Gastrocnemius medialis (tissue), 4 donors: Measurements from ENCODE around the gene DUSP22.

ENCODE experiments used
- CTCF ChIP-seq, 5 experiments: fragments of 450-650 bp in 3 of 5; fragments of 200-600 bp in 2 of 5; sonication (generic) in 2 of 5; IDR thresholded peaks in 4 of 5; conservative IDR thresholded peaks in 1 of 5; 1 replicate in 4 of 5; 2 replicates in 1 of 5; pipeline ENCODE4 v1.5.1; 2016 to 2019; ENCODE audit warnings: antibody characterized with exemption in 5 of 5, mild to moderate bottlenecking in 3 of 5, moderate library complexity in 3 of 5
- POLR2A ChIP-seq, 2 donors: fragments of 450-650 bp; IDR thresholded peaks; one replicate each; pipeline ENCODE4 v1.6.1; 2017; ENCODE audit warnings: antibody characterized with exemption in 2 of 2, mild to moderate bottlenecking in 2 of 2, moderate library complexity in 2 of 2

DNA sequence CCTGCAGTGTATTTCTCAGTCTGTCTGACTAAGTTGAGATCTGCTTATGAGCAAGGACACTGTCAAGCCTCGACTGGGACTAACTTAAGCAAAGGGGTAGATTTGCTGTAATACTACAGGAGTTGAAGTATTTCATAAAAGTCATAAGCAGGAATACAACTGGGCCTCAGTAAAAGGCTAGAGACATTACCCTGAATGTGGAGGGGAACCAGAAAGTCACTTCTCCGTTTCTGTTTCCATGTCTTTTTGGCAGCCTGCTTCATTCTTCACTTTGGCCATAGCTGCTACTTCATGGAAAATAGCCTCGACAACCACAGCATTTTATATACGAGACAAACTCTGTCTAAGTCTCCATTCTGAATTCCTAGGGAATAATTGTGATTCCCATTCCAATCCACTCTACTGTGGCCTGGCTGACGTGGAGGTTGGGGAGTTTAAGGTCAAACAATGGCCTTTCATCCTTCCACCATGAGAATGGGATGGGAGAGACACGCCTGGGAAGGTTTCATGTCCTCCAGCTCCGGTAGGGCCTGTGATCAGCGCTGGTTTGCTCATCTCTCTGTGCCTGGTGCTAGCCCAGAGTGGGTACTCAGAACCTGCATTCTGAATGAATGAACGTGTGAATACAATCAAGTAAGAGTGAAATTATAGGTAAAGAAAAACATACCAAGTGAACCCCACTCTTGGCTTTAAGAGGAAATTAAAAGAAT lies 37.1 kb upstream of the DUSP22 start:
- TF ChIP-seq POLR2A (IDR thresholded peaks at IDR 0.05) (no peak), CTCF (IDR thresholded peaks at IDR 0.05 in 4 of 5, conservative IDR thresholded peaks at IDR 0.05 in 1 of 5) (no peak)
